NCI-H2107 treated with DMSO at 0.1 percent for 48 hours (cell line): ENCODE results near the gene SUSD5.
"Not testable (repeated sequence)": the region's sequence is repeated elsewhere in the genome, so short reads cannot be mapped to it uniquely, and the experiment has no call there.

Source experiments
- DNase-seq: peaks from one replicate; lab custom pipeline; 2025; ENCODE audit not compliant: unreplicated experiment; lab: John Stamatoyannopoulos, UW

The SUSD5 gene

GRCh38 chr3:33196538-33196937, 22.1 kb downstream of the SUSD5 start:
- no peak for DNase-seq

- DNase-seq = no peak
Measured at GRCh38 chr3:33194303-33194702, 24.3 kb downstream of the SUSD5 start.

- DNase-seq = no peak
Measured at GRCh38 chr3:33187368-33187634, 31.3 kb downstream of the SUSD5 start.

DNA sequence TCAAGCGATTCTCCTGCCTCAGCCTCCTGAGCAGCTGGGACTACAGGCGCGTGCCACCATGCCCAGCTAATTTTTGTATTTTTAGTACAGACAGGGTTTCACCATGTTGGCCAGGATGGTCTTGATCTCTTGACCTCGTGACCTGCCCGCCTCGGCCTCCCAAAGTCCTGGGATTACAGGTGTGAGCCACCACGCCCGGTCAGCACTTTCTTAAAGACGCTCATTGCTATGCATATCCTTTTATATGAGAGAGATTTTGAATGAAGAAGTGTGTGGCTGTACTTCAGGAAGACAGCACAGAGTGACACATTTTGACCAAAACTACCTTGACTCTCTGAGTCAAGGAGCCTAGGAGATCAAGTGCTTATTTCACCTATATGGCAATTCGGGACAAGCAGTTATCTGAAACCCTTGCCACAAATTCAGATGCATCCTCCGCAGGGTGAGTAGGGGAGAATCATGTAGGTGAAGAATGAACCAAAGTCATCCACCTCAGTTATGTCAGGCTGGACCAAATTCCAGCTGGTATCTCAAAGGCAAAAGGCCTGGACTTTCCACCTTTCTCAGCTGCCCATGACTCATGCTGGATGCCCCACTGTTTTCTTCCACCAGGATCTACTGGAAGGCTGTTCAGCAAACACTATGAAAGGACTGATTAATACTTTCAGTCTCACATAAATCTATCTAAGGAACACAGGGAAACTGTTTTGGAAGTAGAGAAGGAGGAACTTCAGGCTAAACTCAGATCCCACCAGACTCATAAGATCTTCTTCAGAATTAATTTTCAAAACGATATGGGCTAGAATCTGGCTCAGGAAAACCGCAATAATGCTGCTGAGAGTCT, 31.9 kb downstream of the SUSD5 start:
- DNase-seq = no peak

- no peak for DNase-seq
Measured at GRCh38 chr3:33184863-33185262, 33.7 kb downstream of the SUSD5 start.

DNA sequence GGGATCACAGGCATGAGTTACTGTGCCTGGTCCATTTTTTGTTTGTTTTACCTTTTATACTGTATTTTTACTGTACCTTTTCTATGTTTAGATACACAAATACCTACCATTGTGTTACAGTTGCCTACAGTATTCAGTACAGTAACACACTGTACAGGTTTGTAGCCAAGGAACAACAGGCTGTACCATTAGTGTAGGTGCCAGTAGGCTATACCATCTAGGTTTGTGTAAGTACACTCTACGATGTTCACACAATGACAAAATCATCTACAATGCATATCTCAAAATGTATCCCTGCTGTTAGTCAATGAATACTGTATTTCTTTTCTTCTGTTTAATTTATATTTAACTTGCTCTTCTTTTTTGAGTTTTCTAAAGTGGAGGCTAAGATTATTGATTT, 37.0 kb downstream of the SUSD5 start:
- not testable (repeated sequence) for DNase-seq

DNA sequence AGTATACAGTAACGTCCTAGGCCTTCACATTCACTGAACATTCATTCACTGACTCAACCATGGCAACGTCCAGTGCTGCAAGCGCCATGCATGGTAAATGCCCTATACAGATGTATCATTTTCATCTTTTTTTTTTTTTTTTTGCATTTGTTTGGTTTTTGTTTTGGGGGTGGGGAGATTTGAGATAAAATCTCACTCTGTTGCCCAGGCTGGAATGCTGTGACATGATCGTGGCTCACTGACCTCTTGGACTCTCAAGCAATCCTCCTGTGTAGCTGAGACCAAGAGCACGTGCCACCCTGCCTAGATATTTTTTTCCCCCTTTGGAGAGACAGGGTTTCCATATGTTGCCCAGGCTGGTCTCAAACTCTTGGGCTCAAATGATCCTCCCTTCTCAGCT, 37.4 kb downstream of the SUSD5 start:
- no peak for DNase-seq

GRCh38 chr3:33179132-33179531, 39.5 kb downstream of the SUSD5 start:
- no peak for DNase-seq

GRCh38 chr3:33174711-33175414, 43.7 kb downstream of the SUSD5 start:
- DNase-seq = no peak

DNA sequence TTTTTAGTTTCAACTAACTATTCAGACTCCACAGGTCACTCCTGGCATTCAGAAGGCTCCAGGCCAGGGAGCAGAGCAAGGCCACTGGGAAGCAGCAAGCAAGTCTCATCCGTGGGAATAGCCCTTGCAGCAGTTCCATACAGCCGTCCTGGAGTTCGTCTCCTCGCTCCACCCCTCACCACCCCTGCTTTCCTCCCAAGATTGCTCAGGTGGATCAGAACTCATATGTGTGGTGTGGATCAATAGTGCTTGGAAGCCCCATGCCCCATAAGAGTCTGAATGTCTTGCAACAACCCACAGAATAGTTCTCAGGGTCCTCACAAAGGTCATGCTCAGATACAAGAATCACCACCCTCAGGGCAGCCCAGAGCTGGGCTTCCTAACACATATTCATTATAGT, 44.5 kb downstream of the SUSD5 start:
- no peak for DNase-seq

- no peak for DNase-seq
Measured at GRCh38 chr3:33173672-33174071, 44.9 kb downstream of the SUSD5 start.

GRCh38 chr3:33173103-33173502, 45.5 kb downstream of the SUSD5 start:
- DNase-seq = peak; percentile 23

- DNase-seq = no peak
Measured at GRCh38 chr3:33171580-33171979, 47.0 kb downstream of the SUSD5 start.

- no peak for DNase-seq
Measured at GRCh38 chr3:33170531-33170930, 48.1 kb downstream of the SUSD5 start.

DNA sequence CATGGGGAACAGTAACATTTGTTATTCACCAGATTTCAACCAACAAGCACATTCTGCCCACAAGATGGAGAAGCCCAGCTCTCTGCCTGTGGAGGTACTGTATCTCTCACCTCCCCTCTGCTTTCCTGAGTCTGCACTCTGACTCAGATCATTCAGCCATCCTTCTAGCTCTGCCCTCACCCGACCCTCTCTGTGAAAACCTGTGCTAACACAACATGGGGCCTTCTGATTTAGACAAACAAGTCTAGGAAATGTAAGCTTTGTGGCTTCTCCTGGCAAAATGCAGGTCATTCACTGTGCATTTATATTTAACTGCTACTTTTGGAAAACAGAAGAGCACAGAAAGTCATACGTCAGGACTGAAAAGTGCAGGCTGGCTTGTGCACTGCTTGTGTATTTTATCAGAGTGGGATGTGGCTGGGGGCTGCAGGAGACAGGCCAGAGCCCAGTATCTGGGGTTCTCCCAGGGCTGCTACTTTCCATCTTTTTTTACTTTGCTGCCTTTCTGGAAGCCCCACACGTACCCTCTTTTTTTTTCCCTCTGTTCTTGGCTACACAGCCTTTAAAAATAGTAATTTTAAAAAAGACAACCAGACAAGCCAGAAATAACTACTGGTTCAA, 50.8 kb downstream of the SUSD5 start:
- DNase-seq = no peak

GRCh38 chr3:33167284-33167683, 51.3 kb downstream of the SUSD5 start:
- DNase-seq = no peak

DNA sequence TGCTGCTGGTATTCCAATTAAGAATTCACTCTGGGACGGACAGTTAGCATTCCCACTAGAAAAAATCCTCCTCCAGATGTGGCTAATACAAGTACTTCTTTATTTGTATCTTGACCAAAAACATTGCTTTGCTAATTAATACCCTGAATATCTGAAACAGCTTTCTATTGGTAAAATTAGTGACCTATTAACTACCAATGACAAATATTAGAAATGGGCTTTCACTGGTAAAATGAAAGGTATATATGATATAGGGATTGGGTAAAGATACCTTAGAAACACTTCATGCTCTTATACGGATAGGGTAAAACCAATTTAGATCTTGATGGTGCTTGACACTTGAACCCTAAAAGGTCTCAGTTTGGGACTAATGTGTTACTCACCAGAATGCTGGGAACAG, 52.5 kb downstream of the SUSD5 start:
- no peak for DNase-seq

GRCh38 chr3:33165372-33165771, 53.2 kb downstream of the SUSD5 start:
- no peak for DNase-seq

DNA sequence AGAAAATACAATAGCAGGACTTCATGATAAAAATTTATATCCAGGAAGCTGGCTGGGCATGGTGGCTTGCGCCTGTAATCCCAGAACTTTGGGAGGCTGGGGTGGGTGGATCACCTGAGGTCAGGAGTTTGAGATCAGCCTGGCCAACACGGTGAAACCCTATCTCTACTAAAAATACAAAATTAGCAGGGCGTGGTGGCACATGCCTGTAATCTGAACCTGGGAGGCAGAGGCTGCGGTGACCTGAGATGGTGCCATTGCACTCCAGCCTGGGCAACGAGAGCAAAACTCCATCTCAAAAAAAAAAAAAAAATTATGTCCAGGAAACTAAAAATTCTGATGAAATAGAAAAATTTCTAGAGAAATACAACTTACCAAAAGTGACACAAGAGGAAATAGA, 56.0 kb downstream of the SUSD5 start:
- not testable (repeated sequence) for DNase-seq

DNA sequence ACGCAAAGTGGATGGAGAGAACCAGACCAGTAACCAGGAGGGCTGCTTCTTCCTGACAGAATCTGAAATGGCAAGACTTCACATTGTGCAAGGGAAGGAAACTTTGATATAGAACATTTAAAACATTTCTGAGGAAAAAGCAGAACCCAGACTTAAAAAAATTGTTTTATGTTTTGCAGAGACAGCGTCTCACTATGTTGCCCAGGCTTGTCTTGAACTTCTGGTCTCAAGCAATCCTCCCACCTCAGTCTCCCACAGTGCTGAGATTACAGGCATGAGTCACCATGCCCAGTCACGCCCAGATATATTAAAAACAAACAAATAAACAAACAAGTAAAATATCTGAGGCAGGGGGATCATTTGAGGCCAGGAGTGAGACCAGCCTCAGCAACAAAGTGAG, 58.6 kb downstream of the SUSD5 start:
- no peak for DNase-seq

DNA sequence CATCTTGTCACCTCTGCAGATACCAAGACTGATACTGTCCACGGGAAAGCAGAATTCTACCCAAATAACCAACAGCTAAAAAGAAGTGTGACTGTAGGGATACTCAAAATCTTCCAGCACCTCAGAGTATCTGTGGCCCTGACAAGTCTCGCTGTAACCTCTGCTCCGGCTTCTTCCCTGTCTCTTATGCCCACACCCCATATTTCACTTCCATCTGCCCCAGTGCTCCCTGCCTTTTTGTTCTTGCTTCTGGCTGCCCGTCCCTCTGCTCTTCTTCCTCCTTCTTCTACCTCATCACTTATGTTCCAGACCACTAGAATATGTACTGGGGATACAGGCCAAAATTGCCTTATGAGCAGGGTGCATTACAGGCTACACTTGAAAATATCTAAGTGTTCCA, 59.4 kb downstream of the SUSD5 start:
- DNase-seq = no peak

DNA sequence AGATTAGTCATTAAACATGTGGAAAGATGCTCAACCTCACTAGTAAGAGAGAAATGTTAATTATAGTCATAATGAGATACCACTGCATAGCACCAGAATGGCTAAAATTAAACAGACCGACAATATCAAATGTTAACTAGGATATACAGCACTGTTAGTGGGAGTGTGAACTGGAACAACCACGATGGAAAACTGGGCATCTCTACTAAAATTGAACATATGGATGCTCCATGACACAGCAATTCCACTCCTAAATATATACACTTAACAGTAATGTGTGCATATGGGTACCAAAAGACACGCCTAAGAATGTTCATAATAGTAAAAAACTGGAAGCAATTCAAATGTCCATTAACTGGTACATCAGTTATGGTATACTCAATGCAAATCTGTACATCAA, 63.3 kb downstream of the SUSD5 start:
- DNase-seq = no peak
